Osteocyte (in vitro differentiated cells): ENCODE results near the gene PLEKHN1. TPM values are rescaled to one million over a fixed set of nuclear protein-coding genes. Genes with fewer than 3 reads are reported as not detected.

Experiments
- DNase-seq: peaks from one replicate; pipeline ENCODE4 v3.0.0; 2021; ENCODE audit warnings: mixed read lengths; ENCODE audit not compliant: unreplicated experiment; ENCODE audit errors: extremely low spot score
- H3K27ac Mint-ChIP-seq: one replicate; pipeline ENCODE4 v1.8.0; 2021; ENCODE audit warnings: mild to moderate bottlenecking, mixed read lengths; ENCODE audit not compliant: unreplicated experiment
- H3K27me3 Mint-ChIP-seq: one replicate; pipeline ENCODE4 v1.8.0; 2021; ENCODE audit warnings: mixed read lengths; ENCODE audit not compliant: unreplicated experiment
- H3K36me3 Mint-ChIP-seq: one replicate; pipeline ENCODE4 v1.8.0; 2021; ENCODE audit warnings: mixed read lengths; ENCODE audit not compliant: unreplicated experiment
- H3K4me1 Mint-ChIP-seq: one replicate; pipeline ENCODE4 v1.8.0; 2021; ENCODE audit warnings: mixed read lengths; ENCODE audit not compliant: unreplicated experiment
- H3K4me3 Mint-ChIP-seq: one replicate; pipeline ENCODE4 v1.8.0; 2021; ENCODE audit warnings: mild to moderate bottlenecking, moderate library complexity, mixed read lengths; ENCODE audit not compliant: unreplicated experiment
- H3K9me3 Mint-ChIP-seq: one replicate; pipeline ENCODE4 v1.8.0; 2021; ENCODE audit warnings: mixed read lengths; ENCODE audit not compliant: unreplicated experiment
- total RNA-seq: library from RNA; stranded (reverse); gene quantifications from 2 replicates; pipeline ENCODE4 v1.2.1, GENCODE V29; 2021
- TF ChIP-seq, protein P1 (sequence below): fragments of 200-600 bp; sonication (generic); IDR thresholded peaks from 2 replicates; pipeline ENCODE4 v1.5.0; 2021; ENCODE audit warnings: antibody characterized with exemption, mild to moderate bottlenecking, moderate library complexity

The PLEKHN1 gene
- total RNA-seq, 1 donor from 2014 or later, result 0.21 TPM

GRCh38 chr1:941015-941587 lies 25.2 kb upstream of the PLEKHN1 start:
- H3K9me3 Mint-ChIP-seq, result no peaks in the 10 kb centered on the region
- peak overlapping the region; percentile 88 for H3K27ac Mint-ChIP-seq
- TF ChIP-seq, protein P1, sequence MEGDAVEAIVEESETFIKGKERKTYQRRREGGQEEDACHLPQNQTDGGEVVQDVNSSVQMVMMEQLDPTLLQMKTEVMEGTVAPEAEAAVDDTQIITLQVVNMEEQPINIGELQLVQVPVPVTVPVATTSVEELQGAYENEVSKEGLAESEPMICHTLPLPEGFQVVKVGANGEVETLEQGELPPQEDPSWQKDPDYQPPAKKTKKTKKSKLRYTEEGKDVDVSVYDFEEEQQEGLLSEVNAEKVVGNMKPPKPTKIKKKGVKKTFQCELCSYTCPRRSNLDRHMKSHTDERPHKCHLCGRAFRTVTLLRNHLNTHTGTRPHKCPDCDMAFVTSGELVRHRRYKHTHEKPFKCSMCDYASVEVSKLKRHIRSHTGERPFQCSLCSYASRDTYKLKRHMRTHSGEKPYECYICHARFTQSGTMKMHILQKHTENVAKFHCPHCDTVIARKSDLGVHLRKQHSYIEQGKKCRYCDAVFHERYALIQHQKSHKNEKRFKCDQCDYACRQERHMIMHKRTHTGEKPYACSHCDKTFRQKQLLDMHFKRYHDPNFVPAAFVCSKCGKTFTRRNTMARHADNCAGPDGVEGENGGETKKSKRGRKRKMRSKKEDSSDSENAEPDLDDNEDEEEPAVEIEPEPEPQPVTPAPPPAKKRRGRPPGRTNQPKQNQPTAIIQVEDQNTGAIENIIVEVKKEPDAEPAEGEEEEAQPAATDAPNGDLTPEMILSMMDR, result no peak
- H3K4me1 Mint-ChIP-seq, result peaks cover 55% of the 10 kb centered on the region
- H3K27me3 Mint-ChIP-seq, result no peaks in the 10 kb centered on the region
- H3K4me3 Mint-ChIP-seq, result peak overlapping the region; percentile 64
- H3K36me3 Mint-ChIP-seq, result peaks cover 7% of the 10 kb centered on the region
- DNase-seq, result no peak

GRCh38 chr1:941588-942383 lies 24.5 kb upstream of the PLEKHN1 start:
- Mint-ChIP-seq H3K27me3 (no peaks in the 10 kb centered on the region), H3K36me3 (peaks cover 8% of the 10 kb centered on the region), H3K4me1 (peaks cover 55% of the 10 kb centered on the region), H3K4me3 (peak overlapping the region; percentile 64), H3K27ac (peak overlapping the region; percentile 88), H3K9me3 (no peaks in the 10 kb centered on the region)
- TF ChIP-seq, protein P1, result no peak
- DNase-seq, result peak; percentile 96

GRCh38 chr1:942411-942821 lies 23.9 kb upstream of the PLEKHN1 start:
- Mint-ChIP-seq H3K4me3 (no peak overlapping the region), H3K27me3 (no peaks in the 10 kb centered on the region), H3K27ac (no peak overlapping the region), H3K36me3 (peaks cover 12% of the 10 kb centered on the region), H3K4me1 (peaks cover 55% of the 10 kb centered on the region), H3K9me3 (no peaks in the 10 kb centered on the region)
- TF ChIP-seq, protein P1, result no peak
- DNase-seq, result no peak

- H3K4me3 Mint-ChIP-seq, result no peak overlapping the region
- peaks cover 12% of the 10 kb centered on the region for H3K36me3 Mint-ChIP-seq
- no peaks in the 10 kb centered on the region for H3K9me3 Mint-ChIP-seq
- TF ChIP-seq, protein P1, result no peak
- peaks cover 51% of the 10 kb centered on the region for H3K4me1 Mint-ChIP-seq
- no peaks in the 10 kb centered on the region for H3K27me3 Mint-ChIP-seq
- DNase-seq, result no peak
- peak overlapping the region; percentile 31 for H3K27ac Mint-ChIP-seq
Measured at GRCh38 chr1:942864-943533, 23.3 kb upstream of the PLEKHN1 start.
